ENCODE data around the gene ABCB1.
"Not testable (repeated sequence)": the region's sequence is repeated elsewhere in the genome, so short reads cannot be mapped to it uniquely, and the experiment has no call there.

GRCh38 chr7:87572513-87572912 is 28.2 kb downstream of the ABCB1 start:
- TF ChIP-seq CTCF, POLR2A (IDR thresholded peaks at IDR 0.05): not testable (repeated sequence)

Measured in adrenal gland (tissue), 5 donors.